Measurements from ENCODE around the gene ITGB2.

The ITGB2 gene

DNA sequence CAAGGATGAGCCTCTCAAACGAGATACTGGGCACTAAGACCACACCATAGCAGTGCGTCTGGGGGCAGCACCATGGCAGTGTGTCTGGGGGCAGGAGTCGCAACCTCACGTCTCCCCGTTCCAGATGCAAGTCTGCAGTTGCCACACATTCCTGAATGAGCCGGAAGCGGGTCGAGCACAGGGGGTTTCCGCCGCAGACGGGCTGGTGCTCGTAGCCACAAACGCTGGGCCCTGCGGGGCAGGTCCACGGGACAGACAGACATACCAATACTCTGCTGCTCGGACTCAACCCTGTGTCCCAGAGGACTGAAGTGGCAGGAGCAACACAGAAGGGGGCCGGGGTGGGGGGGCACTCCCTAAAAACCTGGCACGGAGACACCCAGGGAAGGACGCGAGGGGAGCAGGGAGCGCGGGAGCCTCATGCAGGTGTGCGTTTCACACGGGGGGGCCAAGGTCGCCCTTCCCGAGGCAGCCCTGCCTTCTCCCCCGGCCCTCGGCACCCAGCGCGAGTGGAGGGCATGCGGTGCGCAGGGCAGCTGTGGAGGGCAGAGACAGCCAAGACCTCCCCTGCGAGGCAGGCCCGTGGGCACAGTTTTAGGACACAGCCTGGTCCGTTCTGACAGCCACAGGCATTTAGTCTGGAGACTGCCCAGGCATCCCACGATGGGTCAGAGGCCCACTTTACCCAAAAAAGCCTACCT lies 71.7 kb downstream of the ITGB2 start:
- no peaks in the 10 kb centered on the region for H3K79me2 ChIP-seq (ENCODE audit: control insufficient read depth, low read length)
- H3K9me3 ChIP-seq (ENCODE audit: control insufficient read depth, insufficient read depth, low read length) = no peaks in the 10 kb centered on the region
- H3K4me2 ChIP-seq (ENCODE audit: low read length) = no peak overlapping the region
- H3K27me3 ChIP-seq (ENCODE audit: control insufficient read depth, low read length) = peaks cover 13% of the 10 kb centered on the region
- H3K4me1 ChIP-seq (ENCODE audit: control insufficient read depth, low read length) = peaks cover 14% of the 10 kb centered on the region
- no peak overlapping the region for H3K27ac ChIP-seq (ENCODE audit: low read depth, low read length)
- no peaks in the 10 kb centered on the region for H4K20me1 ChIP-seq (ENCODE audit: control insufficient read depth, insufficient read depth, low read depth, low read length)
- no peak for TF ChIP-seq EZH2phosphoT487 (IDR thresholded peaks at IDR 0.05; ENCODE audit: borderline replicate concordance, low read length)
- TF ChIP-seq, protein P1, sequence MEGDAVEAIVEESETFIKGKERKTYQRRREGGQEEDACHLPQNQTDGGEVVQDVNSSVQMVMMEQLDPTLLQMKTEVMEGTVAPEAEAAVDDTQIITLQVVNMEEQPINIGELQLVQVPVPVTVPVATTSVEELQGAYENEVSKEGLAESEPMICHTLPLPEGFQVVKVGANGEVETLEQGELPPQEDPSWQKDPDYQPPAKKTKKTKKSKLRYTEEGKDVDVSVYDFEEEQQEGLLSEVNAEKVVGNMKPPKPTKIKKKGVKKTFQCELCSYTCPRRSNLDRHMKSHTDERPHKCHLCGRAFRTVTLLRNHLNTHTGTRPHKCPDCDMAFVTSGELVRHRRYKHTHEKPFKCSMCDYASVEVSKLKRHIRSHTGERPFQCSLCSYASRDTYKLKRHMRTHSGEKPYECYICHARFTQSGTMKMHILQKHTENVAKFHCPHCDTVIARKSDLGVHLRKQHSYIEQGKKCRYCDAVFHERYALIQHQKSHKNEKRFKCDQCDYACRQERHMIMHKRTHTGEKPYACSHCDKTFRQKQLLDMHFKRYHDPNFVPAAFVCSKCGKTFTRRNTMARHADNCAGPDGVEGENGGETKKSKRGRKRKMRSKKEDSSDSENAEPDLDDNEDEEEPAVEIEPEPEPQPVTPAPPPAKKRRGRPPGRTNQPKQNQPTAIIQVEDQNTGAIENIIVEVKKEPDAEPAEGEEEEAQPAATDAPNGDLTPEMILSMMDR (IDR thresholded peaks at IDR 0.05; ENCODE audit: low read depth, low read length, poor library complexity, severe bottlenecking) = no peak
- H3K4me3 ChIP-seq (ENCODE audit: low read length) = no peak overlapping the region
- H3K9me2 ChIP-seq (replicated peaks; ENCODE audit: control insufficient read depth, low read length) = no peaks in the 10 kb centered on the region
- peaks cover 11% of the 10 kb centered on the region for H3K36me3 ChIP-seq (ENCODE audit: control insufficient read depth, low read length)
- H3F3A ChIP-seq (ENCODE audit: control insufficient read depth, insufficient read depth) = no peaks in the 10 kb centered on the region

DNA sequence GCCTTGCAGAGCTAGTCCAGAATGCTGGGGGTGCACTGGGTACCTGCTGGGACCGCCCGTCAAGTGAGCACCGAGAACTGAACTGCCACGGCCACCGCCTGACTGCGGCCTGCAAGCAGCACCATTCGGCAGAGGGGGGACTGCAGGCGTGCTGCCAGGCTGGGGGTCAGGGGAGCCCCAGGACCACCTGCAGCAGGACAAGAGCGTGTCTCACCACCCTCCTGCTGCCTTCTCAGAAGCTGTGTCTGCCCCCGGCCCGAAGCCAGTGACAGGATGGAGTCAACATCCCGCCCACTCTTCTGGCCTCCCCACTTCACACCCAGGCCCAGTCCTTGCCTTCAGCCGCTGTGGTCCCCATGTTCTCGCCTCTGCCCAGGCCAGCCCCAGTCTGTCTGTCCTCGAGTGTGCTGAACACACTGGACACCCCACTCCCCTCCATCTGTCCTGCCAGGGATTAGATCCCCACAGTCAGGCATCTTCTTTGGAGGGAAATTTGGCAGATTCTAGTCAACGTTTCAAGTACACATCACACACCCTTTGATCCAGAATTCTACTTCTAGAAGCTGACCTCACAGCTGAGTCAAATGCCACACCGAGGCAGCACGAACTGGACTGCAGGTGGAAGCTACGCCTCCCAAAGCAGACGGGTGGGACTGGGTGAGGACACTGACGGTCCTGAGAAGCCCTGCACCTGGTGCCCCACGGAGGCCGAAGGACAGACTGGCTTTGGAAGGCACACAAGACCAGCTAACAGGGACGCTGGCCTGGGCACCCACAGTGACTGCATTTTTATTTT lies 73.2 kb downstream of the ITGB2 start:
- Histone ChIP-seq H3K9me3 (ENCODE audit: control insufficient read depth, insufficient read depth, low read length) (no peaks in the 10 kb centered on the region), H3K4me2 (ENCODE audit: low read length) (no peak overlapping the region), H3K4me3 (ENCODE audit: low read length) (no peak overlapping the region), H3K27ac (ENCODE audit: low read depth, low read length) (no peak overlapping the region), H3K4me1 (ENCODE audit: control insufficient read depth, low read length) (peaks cover 14% of the 10 kb centered on the region), H3K27me3 (ENCODE audit: control insufficient read depth, low read length) (peaks cover 13% of the 10 kb centered on the region), H3K9me2 (replicated peaks; ENCODE audit: control insufficient read depth, low read length) (no peaks in the 10 kb centered on the region), H3F3A (ENCODE audit: control insufficient read depth, insufficient read depth) (no peaks in the 10 kb centered on the region), H3K79me2 (ENCODE audit: control insufficient read depth, low read length) (no peaks in the 10 kb centered on the region), H3K36me3 (ENCODE audit: control insufficient read depth, low read length) (peaks cover 11% of the 10 kb centered on the region), H4K20me1 (ENCODE audit: control insufficient read depth, insufficient read depth, low read depth, low read length) (no peaks in the 10 kb centered on the region)
- TF ChIP-seq EZH2phosphoT487 (IDR thresholded peaks at IDR 0.05; ENCODE audit: borderline replicate concordance, low read length) = no peak
- TF ChIP-seq, protein P1 (IDR thresholded peaks at IDR 0.05; ENCODE audit: low read depth, low read length, poor library complexity, severe bottlenecking) = no peak

DNA sequence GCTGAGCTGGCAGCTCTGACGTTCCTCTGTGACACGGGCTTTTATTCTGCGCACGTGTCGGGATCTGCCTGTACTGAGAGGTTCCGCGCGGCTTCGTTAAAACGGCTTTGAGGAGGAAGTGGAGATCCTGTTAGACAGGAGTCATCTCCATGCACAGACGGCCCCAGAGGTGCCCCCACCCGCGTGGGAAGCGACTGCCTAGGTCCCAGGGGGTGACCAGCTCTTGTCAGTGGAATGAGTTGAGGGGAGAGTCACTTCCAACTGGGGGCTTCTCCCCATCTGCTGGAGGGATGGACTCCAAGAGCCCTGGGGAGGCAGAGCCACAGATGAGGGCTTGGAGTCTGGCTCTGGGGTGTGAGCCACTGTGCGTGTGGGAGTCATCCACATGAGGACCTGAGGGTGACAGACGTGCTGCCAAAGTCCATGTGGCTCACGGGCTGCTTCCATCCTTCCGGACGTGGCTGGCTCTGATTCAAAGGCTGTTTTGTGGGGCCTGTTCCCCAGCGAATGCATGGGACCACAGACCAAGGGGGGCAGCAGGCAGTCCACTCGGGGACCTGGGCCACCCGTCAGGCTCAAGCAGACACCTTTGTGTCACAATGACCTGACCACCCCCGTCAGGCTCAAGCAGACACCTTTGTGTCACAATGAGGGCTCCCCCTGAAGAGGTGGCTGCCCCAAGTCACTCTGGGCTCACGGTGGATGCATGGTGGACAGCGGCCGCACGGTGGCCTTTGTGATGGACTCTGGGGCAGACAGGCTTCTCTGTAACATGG lies 74.0 kb downstream of the ITGB2 start:
- peak overlapping the region; percentile 64 for H3K4me2 ChIP-seq (ENCODE audit: low read length)
- TF ChIP-seq, protein P1 (IDR thresholded peaks at IDR 0.05; ENCODE audit: low read depth, low read length, poor library complexity, severe bottlenecking) = no peak
- TF ChIP-seq EZH2phosphoT487 (IDR thresholded peaks at IDR 0.05; ENCODE audit: borderline replicate concordance, low read length) = no peak
- no peaks in the 10 kb centered on the region for H3K9me2 ChIP-seq (replicated peaks; ENCODE audit: control insufficient read depth, low read length)
- peaks cover 11% of the 10 kb centered on the region for H3K36me3 ChIP-seq (ENCODE audit: control insufficient read depth, low read length)
- peaks cover 14% of the 10 kb centered on the region for H3K4me1 ChIP-seq (ENCODE audit: control insufficient read depth, low read length)
- no peak overlapping the region for H3K27ac ChIP-seq (ENCODE audit: low read depth, low read length)
- H3K79me2 ChIP-seq (ENCODE audit: control insufficient read depth, low read length) = no peaks in the 10 kb centered on the region
- no peak overlapping the region; the same call in 1 of the 2 replicates for H3K4me3 ChIP-seq (ENCODE audit: low read length)
- H3F3A ChIP-seq (ENCODE audit: control insufficient read depth, insufficient read depth) = no peaks in the 10 kb centered on the region
- peaks cover 13% of the 10 kb centered on the region for H3K27me3 ChIP-seq (ENCODE audit: control insufficient read depth, low read length)
- H4K20me1 ChIP-seq (ENCODE audit: control insufficient read depth, insufficient read depth, low read depth, low read length) = no peaks in the 10 kb centered on the region
- H3K9me3 ChIP-seq (ENCODE audit: control insufficient read depth, insufficient read depth, low read length) = no peaks in the 10 kb centered on the region

All from DOHH2 (cell line).